Smooth muscle cell of the umbilical artery (primary cell): Measurements from ENCODE around the gene RPL31. TPM values are rescaled to one million over a fixed set of nuclear protein-coding genes. Genes with fewer than 3 reads are reported as not detected.

ENCODE experiments used
- total RNA-seq: library from RNA; depleted of rRNA; stranded (reverse); fragments of >200 nt; gene quantifications from 2 replicates; pipeline ENCODE4 v1.2.3, GENCODE V29; 2014

The RPL31 gene
- total RNA-seq: 759 and 1,478 TPM in 2 replicates

GRCh38 chr2:101001691-101002561 lies at the start of gene RPL31:
TSS of gene RPL31 (plus strand) at chr2:101002289. CDS start at chr2:101002702, 413 bp downstream.

Other genes with a start within 250 kb of the RPL31 start
- gene NPAS2, start 182.2 kb upstream of the RPL31 start, total RNA-seq: 24.3 and 82.1 TPM in 2 replicates
- gene TBC1D8, start 149.1 kb downstream of the RPL31 start, total RNA-seq: 0.30 and 0.32 TPM in 2 replicates